ENCODE results near the gene UBXN10. TPM values are rescaled to one million over a fixed set of nuclear protein-coding genes. Genes with fewer than 3 reads are reported as not detected.

The UBXN10 gene
- total and polyA plus RNA-seq, 2 of the 8 experiments (the other 6 are each of a cell fraction or from before 2014, with no cell fraction given), result 0.43 to 0.68 TPM

DNA sequence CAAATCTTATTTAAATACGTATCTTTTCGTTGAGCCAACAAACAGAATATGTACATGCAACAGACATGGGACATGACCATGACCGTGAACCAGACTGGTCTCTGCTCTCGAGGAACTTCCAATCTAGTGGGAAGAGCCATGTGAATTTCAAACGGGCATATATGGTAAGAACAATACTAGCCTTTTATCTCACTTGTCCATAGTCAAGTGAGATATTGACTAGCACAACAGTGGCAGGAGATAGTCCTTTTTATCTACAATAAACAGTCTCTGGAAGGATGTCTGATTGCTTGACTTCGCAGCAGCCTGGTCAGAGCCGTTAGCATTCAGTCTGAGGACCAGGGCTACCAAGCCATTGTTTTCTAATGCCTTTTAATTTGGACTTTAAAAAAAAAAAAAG, 13.0 kb downstream of the UBXN10 start:
- no peak for TF ChIP-seq TBP (IDR thresholded peaks at IDR 0.05; ENCODE audit: low read depth, low read length)
- TF ChIP-seq RXRA (IDR thresholded peaks at IDR 0.05; ENCODE audit: insufficient read depth, low read depth, low read length), result no peak
- TF ChIP-seq TAF7 (optimal IDR thresholded peaks at IDR 0.05; ENCODE audit: borderline replicate concordance, low read depth, low read length), result no peak
- TF ChIP-seq RFX5 (IDR thresholded peaks at IDR 0.05; ENCODE audit: borderline replicate concordance, low read depth, low read length), result no peak
- TF ChIP-seq PHF8 (conservative IDR thresholded peaks at IDR 0.05; ENCODE audit: low read depth, low read length), result no peak
- TF ChIP-seq SRF (IDR thresholded peaks at IDR 0.05; ENCODE audit: low read depth, low read length), result no peak
- TF ChIP-seq, protein P1, sequence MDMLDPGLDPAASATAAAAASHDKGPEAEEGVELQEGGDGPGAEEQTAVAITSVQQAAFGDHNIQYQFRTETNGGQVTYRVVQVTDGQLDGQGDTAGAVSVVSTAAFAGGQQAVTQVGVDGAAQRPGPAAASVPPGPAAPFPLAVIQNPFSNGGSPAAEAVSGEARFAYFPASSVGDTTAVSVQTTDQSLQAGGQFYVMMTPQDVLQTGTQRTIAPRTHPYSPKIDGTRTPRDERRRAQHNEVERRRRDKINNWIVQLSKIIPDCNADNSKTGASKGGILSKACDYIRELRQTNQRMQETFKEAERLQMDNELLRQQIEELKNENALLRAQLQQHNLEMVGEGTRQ (IDR thresholded peaks at IDR 0.05; ENCODE audit: low read length), result no peak
- TF ChIP-seq YY1 (IDR thresholded peaks at IDR 0.05; ENCODE audit: low read depth, low read length), result no peak
- no peak for TF ChIP-seq JUN (IDR thresholded peaks at IDR 0.05; ENCODE audit: low read depth, low read length)
- TF ChIP-seq, protein P2, sequence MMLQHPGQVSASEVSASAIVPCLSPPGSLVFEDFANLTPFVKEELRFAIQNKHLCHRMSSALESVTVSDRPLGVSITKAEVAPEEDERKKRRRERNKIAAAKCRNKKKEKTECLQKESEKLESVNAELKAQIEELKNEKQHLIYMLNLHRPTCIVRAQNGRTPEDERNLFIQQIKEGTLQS (IDR thresholded peaks at IDR 0.05; ENCODE audit: insufficient read depth, low read depth, low read length), result no peak
- no peak for TF ChIP-seq SAP30 (IDR thresholded peaks at IDR 0.05; ENCODE audit: insufficient read depth, insufficient replicate concordance, low read length)
- TF ChIP-seq SP4 (IDR thresholded peaks at IDR 0.05; ENCODE audit: low read length), result no peak
- Histone ChIP-seq H3K27ac (ENCODE audit: low read depth, low read length) (no peak overlapping the region), H2AK5ac (ENCODE audit: low read depth, low read length) (no peak overlapping the region), H3K79me1 (ENCODE audit: low read depth, low read length) (no peaks in the 10 kb centered on the region), H3K23ac (ENCODE audit: insufficient read length) (no peak overlapping the region), H3K23me2 (ENCODE audit: low read depth, low read length) (no peaks in the 10 kb centered on the region), H2BK5ac (ENCODE audit: low read depth, low read length) (no peak overlapping the region), H2BK20ac (ENCODE audit: low read length) (no peak overlapping the region), H3K4me1 (replicated peaks in 1 of 4; ENCODE audit: control insufficient read depth in 3 of 4, insufficient read depth in 4 of 4, low read length in 3 of 4) (peaks cover 0 to 7% (median under 1%) of the 10 kb centered on the region in 4 experiments; a peak in 4 of 7 replicates), H2BK120ac (replicated peaks; ENCODE audit: low read depth, low read length) (no peak overlapping the region), H3K18ac (ENCODE audit: extremely low read depth, low read length) (no peak overlapping the region), H3K79me2 (ENCODE audit: control insufficient read depth in 1 of 2, insufficient read depth in 2 of 2, low read length in 2 of 2) (no peaks in the 10 kb centered on the region), H3K36me3 (ENCODE audit: control insufficient read depth in 2 of 4, insufficient read depth in 4 of 4, low read length in 3 of 4) (no peaks in the 10 kb centered on the region), H2BK15ac (ENCODE audit: low read length) (no peak overlapping the region), H3K27me3 (replicated peaks in 1 of 4; ENCODE audit: control insufficient read depth in 3 of 4, extremely low read depth in 1 of 4, insufficient read depth in 3 of 4, low read length in 3 of 4) (no peaks in the 10 kb centered on the region; a peak in 1 of 7 replicates), H4K91ac (replicated peaks; ENCODE audit: insufficient read length, low read length) (no peak overlapping the region), H3K56ac (replicated peaks; ENCODE audit: insufficient read length, low read depth, low read length) (no peak overlapping the region), H3K9me3 (ENCODE audit: insufficient read depth in 2 of 2, low read depth in 1 of 2, low read length in 1 of 2) (no peaks in the 10 kb centered on the region), H3K4me3 (ENCODE audit: extremely low read depth in 1 of 4, insufficient read depth in 2 of 4, low read depth in 3 of 4, low read length in 4 of 4) (no peak overlapping the region), H4K5ac (ENCODE audit: insufficient read length, low read depth, low read length) (no peak overlapping the region), H3K14ac (ENCODE audit: insufficient read length) (no peak overlapping the region), H4K20me1 (replicated peaks in 1 of 2; ENCODE audit: control insufficient read depth in 1 of 2, insufficient read depth in 2 of 2, low read length in 2 of 2) (no peaks in the 10 kb centered on the region), H2AFZ (ENCODE audit: low read length) (0 out of 2 replicates have a peak overlapping the region, but pooled peaks have one; percentile 64), H3K4me2 (ENCODE audit: insufficient read depth in 1 of 2, low read depth in 2 of 2, low read length in 2 of 2) (no peak overlapping the region), H3K4ac (replicated peaks; ENCODE audit: insufficient read length, low read depth, low read length) (no peak overlapping the region), H4K8ac (ENCODE audit: extremely low read depth, insufficient read depth, low read length) (no peak overlapping the region), H3K9ac (replicated peaks in 1 of 4; ENCODE audit: extremely low read depth in 1 of 4, low read depth in 3 of 4, low read length in 3 of 4) (no peak overlapping the region), H2BK12ac (ENCODE audit: low read depth, low read length) (no peak overlapping the region)
- FAIRE-seq (no peak), DNase-seq (ENCODE audit: low read depth in 1 of 2, low spot score in 2 of 2) (no peak)
- POLR2A ChIA-PET (ENCODE audit: partially characterized antibody), result no interaction called here
- 83% methylated on average over 7 of the region's 7 CpGs; no CpG with 5 or more reads in 1 of the 2 experiments for WGBS, 2 experiments (ENCODE audit: extremely low coverage in 1 of 2, insufficient coverage in 1 of 2, insufficient read length in 1 of 2, insufficient replicate concordance in 2 of 2, low coverage in 1 of 2, low lambda C conversion rate in 2 of 2, missing lambda C conversion rate in 1 of 2)
- CTCF ChIA-PET (ENCODE audit: partially characterized antibody), result no interaction called here
